Measurements from ENCODE around the gene NDUFAF8.

- TF ChIP-seq, protein P1, sequence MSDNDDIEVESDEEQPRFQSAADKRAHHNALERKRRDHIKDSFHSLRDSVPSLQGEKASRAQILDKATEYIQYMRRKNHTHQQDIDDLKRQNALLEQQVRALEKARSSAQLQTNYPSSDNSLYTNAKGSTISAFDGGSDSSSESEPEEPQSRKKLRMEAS (IDR thresholded peaks at IDR 0.05): no peak
- TF ChIP-seq, protein P2, sequence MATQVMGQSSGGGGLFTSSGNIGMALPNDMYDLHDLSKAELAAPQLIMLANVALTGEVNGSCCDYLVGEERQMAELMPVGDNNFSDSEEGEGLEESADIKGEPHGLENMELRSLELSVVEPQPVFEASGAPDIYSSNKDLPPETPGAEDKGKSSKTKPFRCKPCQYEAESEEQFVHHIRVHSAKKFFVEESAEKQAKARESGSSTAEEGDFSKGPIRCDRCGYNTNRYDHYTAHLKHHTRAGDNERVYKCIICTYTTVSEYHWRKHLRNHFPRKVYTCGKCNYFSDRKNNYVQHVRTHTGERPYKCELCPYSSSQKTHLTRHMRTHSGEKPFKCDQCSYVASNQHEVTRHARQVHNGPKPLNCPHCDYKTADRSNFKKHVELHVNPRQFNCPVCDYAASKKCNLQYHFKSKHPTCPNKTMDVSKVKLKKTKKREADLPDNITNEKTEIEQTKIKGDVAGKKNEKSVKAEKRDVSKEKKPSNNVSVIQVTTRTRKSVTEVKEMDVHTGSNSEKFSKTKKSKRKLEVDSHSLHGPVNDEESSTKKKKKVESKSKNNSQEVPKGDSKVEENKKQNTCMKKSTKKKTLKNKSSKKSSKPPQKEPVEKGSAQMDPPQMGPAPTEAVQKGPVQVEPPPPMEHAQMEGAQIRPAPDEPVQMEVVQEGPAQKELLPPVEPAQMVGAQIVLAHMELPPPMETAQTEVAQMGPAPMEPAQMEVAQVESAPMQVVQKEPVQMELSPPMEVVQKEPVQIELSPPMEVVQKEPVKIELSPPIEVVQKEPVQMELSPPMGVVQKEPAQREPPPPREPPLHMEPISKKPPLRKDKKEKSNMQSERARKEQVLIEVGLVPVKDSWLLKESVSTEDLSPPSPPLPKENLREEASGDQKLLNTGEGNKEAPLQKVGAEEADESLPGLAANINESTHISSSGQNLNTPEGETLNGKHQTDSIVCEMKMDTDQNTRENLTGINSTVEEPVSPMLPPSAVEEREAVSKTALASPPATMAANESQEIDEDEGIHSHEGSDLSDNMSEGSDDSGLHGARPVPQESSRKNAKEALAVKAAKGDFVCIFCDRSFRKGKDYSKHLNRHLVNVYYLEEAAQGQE (IDR thresholded peaks at IDR 0.05): no peak
- TF ChIP-seq RAD21 (conservative IDR thresholded peaks at IDR 0.05 in 1 of 2, IDR thresholded peaks at IDR 0.05 in 1 of 2) (no peak), JUNB (IDR thresholded peaks at IDR 0.05) (no peak), ZSCAN20 (CRISPR knock-in tag; IDR thresholded peaks at IDR 0.05) (no peak), KDM1A (IDR thresholded peaks at IDR 0.05; ENCODE audit: low read depth) (no peak), RFX5 (IDR thresholded peaks at IDR 0.05) (no peak), USF2 (IDR thresholded peaks at IDR 0.05) (no peak), JUN (IDR thresholded peaks at IDR 0.05) (no peak), SMC3 (IDR thresholded peaks at IDR 0.05) (no peak), MAZ (IDR thresholded peaks at IDR 0.05; ENCODE audit: borderline replicate concordance, low read depth, low read length) (no peak), CEBPB (IDR thresholded peaks at IDR 0.05) (no peak), POLR2A (IDR thresholded peaks at IDR 0.05; ENCODE audit: low read length) (no peak)
- TF ChIP-seq, protein P3, sequence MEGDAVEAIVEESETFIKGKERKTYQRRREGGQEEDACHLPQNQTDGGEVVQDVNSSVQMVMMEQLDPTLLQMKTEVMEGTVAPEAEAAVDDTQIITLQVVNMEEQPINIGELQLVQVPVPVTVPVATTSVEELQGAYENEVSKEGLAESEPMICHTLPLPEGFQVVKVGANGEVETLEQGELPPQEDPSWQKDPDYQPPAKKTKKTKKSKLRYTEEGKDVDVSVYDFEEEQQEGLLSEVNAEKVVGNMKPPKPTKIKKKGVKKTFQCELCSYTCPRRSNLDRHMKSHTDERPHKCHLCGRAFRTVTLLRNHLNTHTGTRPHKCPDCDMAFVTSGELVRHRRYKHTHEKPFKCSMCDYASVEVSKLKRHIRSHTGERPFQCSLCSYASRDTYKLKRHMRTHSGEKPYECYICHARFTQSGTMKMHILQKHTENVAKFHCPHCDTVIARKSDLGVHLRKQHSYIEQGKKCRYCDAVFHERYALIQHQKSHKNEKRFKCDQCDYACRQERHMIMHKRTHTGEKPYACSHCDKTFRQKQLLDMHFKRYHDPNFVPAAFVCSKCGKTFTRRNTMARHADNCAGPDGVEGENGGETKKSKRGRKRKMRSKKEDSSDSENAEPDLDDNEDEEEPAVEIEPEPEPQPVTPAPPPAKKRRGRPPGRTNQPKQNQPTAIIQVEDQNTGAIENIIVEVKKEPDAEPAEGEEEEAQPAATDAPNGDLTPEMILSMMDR (IDR thresholded peaks at IDR 0.05): no peak
Observed at GRCh38 chr17:81246343-81246670, 7.2 kb downstream of the NDUFAF8 start.
